Hepatocyte (in vitro differentiated cells): ENCODE data around the gene PRDM10. TPM values are rescaled to one million over a fixed set of nuclear protein-coding genes. Genes with fewer than 3 reads are reported as not detected.
A peak's percentile ranks its signal among the peaks of the same experiment; 100 is the strongest.

Experiments used
- DNase-seq: peaks from one replicate; pipeline ENCODE4 v3.0.0-alpha.2; 2016; ENCODE audit warnings: low spot score
- H2AFZ ChIP-seq: fragments of 200-600 bp; sonication (generic); 2 replicates; pipeline ENCODE4 v1.6.0; 2016; ENCODE audit warnings: antibody characterized with exemption, mild to moderate bottlenecking
- H3K27ac ChIP-seq: fragments of 200-600 bp; sonication (generic); 2 replicates; pipeline ENCODE4 v1.5.1; 2016; ENCODE audit warnings: mild to moderate bottlenecking
- H3K27me3 ChIP-seq: fragments of 200-600 bp; sonication (generic); 2 replicates; pipeline ENCODE4 v1.6.1; 2016
- H3K36me3 ChIP-seq: fragments of 200-600 bp; sonication (generic); replicated peaks from 2 replicates; pipeline ENCODE4 v1.5.1; 2016; ENCODE audit warnings: low read depth; ENCODE audit not compliant: insufficient read depth
- H3K4me1 ChIP-seq: fragments of 200-600 bp; sonication (generic); 2 replicates; pipeline ENCODE4 v1.5.1; 2016; ENCODE audit warnings: mild to moderate bottlenecking, moderate library complexity; ENCODE audit not compliant: insufficient read depth
- H3K4me2 ChIP-seq: fragments of 200-600 bp; sonication (generic); 2 replicates; pipeline ENCODE4 v1.6.0; 2016
- H3K4me3 ChIP-seq: fragments of 200-600 bp; sonication (generic); 2 replicates; pipeline ENCODE4 v1.5.1; 2016; ENCODE audit warnings: mild to moderate bottlenecking
- H3K79me2 ChIP-seq: fragments of 200-600 bp; sonication (generic); 2 replicates; pipeline ENCODE4 v1.6.0; 2017; ENCODE audit warnings: mild to moderate bottlenecking
- H3K9me2 ChIP-seq: fragments of 200-600 bp; sonication (generic); replicated peaks from 2 replicates; pipeline ENCODE4 v1.6.0; 2017; ENCODE audit warnings: mild to moderate bottlenecking; ENCODE audit not compliant: insufficient read depth
- H3K9me3 ChIP-seq: fragments of 200-600 bp; sonication (generic); 2 replicates; pipeline ENCODE4 v1.5.1; 2016; ENCODE audit warnings: low read depth, mild to moderate bottlenecking
- H4K20me1 ChIP-seq: fragments of 200-600 bp; sonication (generic); 2 replicates; pipeline ENCODE4 v1.6.0; 2016; ENCODE audit warnings: mild to moderate bottlenecking; ENCODE audit not compliant: insufficient read depth, poor library complexity, severe bottlenecking
- CTCF ChIP-seq: fragments of 200-600 bp; sonication (generic); IDR thresholded peaks from 2 replicates; pipeline ENCODE4 v1.5.1; 2016; ENCODE audit warnings: antibody characterized with exemption, mild to moderate bottlenecking; ENCODE audit not compliant: poor library complexity
- EZH2 ChIP-seq: fragments of 200-600 bp; sonication (generic); IDR thresholded peaks from 2 replicates; pipeline ENCODE4 v1.6.1; 2016; ENCODE audit warnings: antibody characterized with exemption, mild to moderate bottlenecking, borderline replicate concordance
- EZH2phosphoT487 ChIP-seq: fragments of 200-600 bp; sonication (generic); IDR thresholded peaks from one replicate; pipeline ENCODE4 v1.6.1; 2018; ENCODE audit warnings: antibody characterized with exemption, mild to moderate bottlenecking, low read depth, moderate library complexity; ENCODE audit not compliant: unreplicated experiment, severe bottlenecking
- WGBS: methylation state at CpG from one replicate; pipeline ENCODE4 v1.1.6; 2016; ENCODE audit warnings: low lambda C conversion rate; ENCODE audit errors: missing lambda C conversion rate; 5-methylcytosine and 5-hydroxymethylcytosine counted together
- polyA plus RNA-seq: library from polyadenylated mRNA; unstranded; fragments of >200 nt; fragmentation: Nextera tagmentation; extraction: Ambion mirVana; gene quantifications from 2 replicates; pipeline ENCODE4 v1.2.1, GENCODE V29; 2016
- total RNA-seq: library from RNA; depleted of rRNA; stranded (reverse); fragments of >200 nt; gene quantifications from 2 replicates; pipeline ENCODE4 v1.2.3, GENCODE V29; 2014

The PRDM10 gene
- total and polyA plus RNA-seq, 2 experiments from 2014 or later: 3.8 to 7.1 TPM

- peaks cover 4% of the 10 kb centered on the region for H3K9me3 ChIP-seq
- no peak overlapping the region for H3K4me2 ChIP-seq
- H3K79me2 ChIP-seq: peaks cover 66% of the 10 kb centered on the region
- DNase-seq: no peak
- H3K4me3 ChIP-seq: no peak overlapping the region
- H2AFZ ChIP-seq: no peak overlapping the region
- no peaks in the 10 kb centered on the region for H4K20me1 ChIP-seq
- no peak for TF ChIP-seq CTCF
- TF ChIP-seq EZH2phosphoT487: no peak
- no peak for TF ChIP-seq EZH2
- peaks cover 7% of the 10 kb centered on the region for H3K4me1 ChIP-seq
- no peaks in the 10 kb centered on the region for H3K27me3 ChIP-seq
- WGBS: 70% methylated on average over 3 of the region's 3 CpGs
- H3K27ac ChIP-seq: peak overlapping the region; percentile 33
- no peaks in the 10 kb centered on the region for H3K36me3 ChIP-seq
- no peaks in the 10 kb centered on the region for H3K9me2 ChIP-seq
Measured at GRCh38 chr11:129989149-129989813, 13.4 kb downstream of the PRDM10 start.

GRCh38 chr11:129987950-129988349, 14.7 kb downstream of the PRDM10 start:
- Histone ChIP-seq H2AFZ (no peak overlapping the region), H3K4me1 (peaks cover 5% of the 10 kb centered on the region), H3K9me2 (no peaks in the 10 kb centered on the region), H3K27me3 (no peaks in the 10 kb centered on the region), H4K20me1 (no peaks in the 10 kb centered on the region), H3K27ac (no peak overlapping the region), H3K36me3 (no peaks in the 10 kb centered on the region), H3K4me3 (no peak overlapping the region), H3K4me2 (no peak overlapping the region), H3K79me2 (peaks cover 56% of the 10 kb centered on the region), H3K9me3 (peaks cover 4% of the 10 kb centered on the region)
- DNase-seq: no peak
- 100% methylated on average over 3 of the region's 3 CpGs for WGBS
- TF ChIP-seq CTCF (no peak), EZH2 (no peak), EZH2phosphoT487 (no peak)

- H3K79me2 ChIP-seq: peaks cover 51% of the 10 kb centered on the region
- no peak overlapping the region for H3K27ac ChIP-seq
- no peaks in the 10 kb centered on the region for H3K27me3 ChIP-seq
- TF ChIP-seq CTCF (no peak), EZH2phosphoT487 (no peak), EZH2 (no peak)
- DNase-seq: no peak
- no peak overlapping the region for H3K4me2 ChIP-seq
- no peaks in the 10 kb centered on the region for H3K36me3 ChIP-seq
- WGBS: 92% methylated on average over 3 of the region's 3 CpGs
- H4K20me1 ChIP-seq: no peaks in the 10 kb centered on the region
- H3K4me3 ChIP-seq: no peak overlapping the region
- H3K9me2 ChIP-seq: no peaks in the 10 kb centered on the region
- H3K9me3 ChIP-seq: peaks cover 4% of the 10 kb centered on the region
- no peaks in the 10 kb centered on the region for H3K4me1 ChIP-seq
- no peak overlapping the region for H2AFZ ChIP-seq
Measured at GRCh38 chr11:129985823-129986222, 16.8 kb downstream of the PRDM10 start.
